HCT116 (cell line): ENCODE measurements around the gene CSPG4. TPM values are rescaled to one million over a fixed set of nuclear protein-coding genes. Genes with fewer than 3 reads are reported as not detected.

Experiments
- ATAC-seq: fragments of 200-7000 bp; cut with Tn5 transposase; 2 replicates; pipeline ENCODE4 v1.9.1; 2020; ENCODE audit warnings: mild to moderate bottlenecking, moderate library complexity
- BruUV-seq: library from RNA; stranded (reverse); fragments of 400-500 nt; replicated peaks from 2 replicates; lab custom pipeline; 2021; lab: Mats Ljungman, UMichigan
- CTCF ChIA-PET: fragments of 300-600 bp; sonication (Branson Sonifier 250); formaldehyde crosslinking; loops from one replicate; lab custom pipeline; 2021; ENCODE audit warnings: antibody characterized with exemption; lab: Charles Lee
- POLR2A ChIA-PET: fragments of 300-600, 350-600 bp; sonication (Branson Sonifier 250); formaldehyde crosslinking; loops from one replicate; lab custom pipeline; 2021; ENCODE audit warnings: antibody characterized with exemption; lab: Charles Lee
- RAD21 ChIA-PET, 2 experiments: fragments of 300-600 bp; sonication (Branson Sonifier 250); formaldehyde crosslinking; loops; one replicate each; lab custom pipeline; 2023; ENCODE audit warnings: low total read pairs in 2 of 2; ENCODE audit not compliant: uncharacterized antibody in 2 of 2, unreplicated experiment in 2 of 2, low non-redundant PET in 1 of 2; lab: Charles Lee
- DNase-seq: peaks from one replicate; pipeline ENCODE4 v3.0.0-alpha.2; 2010; ENCODE audit warnings: low read depth, low spot score
- H2AFZ ChIP-seq: fragments of 200-600 bp; shearing (Covaris generic), sonication (generic); 2 replicates; pipeline ENCODE4 v1.6.1; 2017; ENCODE audit warnings: low read depth, mixed run types, mixed read lengths, antibody characterized with exemption, low read length; ENCODE audit not compliant: poor library complexity, severe bottlenecking
- H3K27ac ChIP-seq: 2 replicates; pipeline ENCODE4 v1.5.1; 2012; ENCODE audit warnings: low read depth, low read length
- H3K27me3 ChIP-seq: fragments of 200-600 bp; sonication (generic); 2 replicates; pipeline ENCODE4 v1.6.1; 2016; ENCODE audit warnings: mixed run types, low read length, mixed read lengths; ENCODE audit not compliant: insufficient read depth
- H3K36me3 ChIP-seq, 2 experiments: fragments of 200-500 bp in 1 of 2; fragments of 200-600 bp in 1 of 2; sonication (Bioruptor generic) in 1 of 2; sonication (generic) in 1 of 2; 2 replicates each; pipeline versions ENCODE4 v1.5.1 to v1.6.1; 2014 to 2016; ENCODE audit warnings: low read length in 2 of 2, inconsistent platforms in 1 of 2, mixed read lengths in 1 of 2, mixed run types in 1 of 2; ENCODE audit not compliant: insufficient read depth in 2 of 2, control insufficient read depth in 1 of 2
- H3K4me1 ChIP-seq, 2 experiments: fragments of 200-600 bp in 1 of 2; sonication (generic) in 1 of 2; 2 replicates each; pipeline versions ENCODE4 v1.5.1 to v1.6.1; 2012 to 2017; ENCODE audit warnings: low read length in 2 of 2, inconsistent platforms in 1 of 2, mild to moderate bottlenecking in 1 of 2, mixed read lengths in 1 of 2, mixed run types in 1 of 2, moderate library complexity in 1 of 2; ENCODE audit not compliant: insufficient read depth in 2 of 2, control insufficient read depth in 1 of 2
- H3K4me2 ChIP-seq: fragments of 200-600 bp; sonication (generic); 2 replicates; pipeline ENCODE4 v1.6.1; 2017; ENCODE audit warnings: mixed run types, low read length, mixed read lengths
- H3K4me3 ChIP-seq, 2 experiments: fragments of 200-600 bp in 1 of 2; sonication (generic) in 1 of 2; replicated peaks in 1 of 2; 2 replicates each; pipeline ENCODE4 v1.5.1; 2011 to 2016; ENCODE audit warnings: low read length in 2 of 2, control low read depth in 1 of 2, low read depth in 1 of 2, mild to moderate bottlenecking in 1 of 2, mixed read lengths in 1 of 2, mixed run types in 1 of 2
- H3K79me2 ChIP-seq: fragments of 200-600 bp; sonication (generic); 2 replicates; pipeline ENCODE4 v1.6.1; 2017; ENCODE audit warnings: mild to moderate bottlenecking, mixed run types, low read length, moderate library complexity, mixed read lengths; ENCODE audit not compliant: insufficient read depth
- H3K9ac ChIP-seq: fragments of 200-600 bp; sonication (generic); 2 replicates; pipeline ENCODE4 v1.6.1; 2016; ENCODE audit warnings: low read length, mixed read lengths
- H3K9me2 ChIP-seq: fragments of 200-600 bp; sonication (generic), shearing (Covaris generic); 2 replicates; pipeline ENCODE4 v1.6.1; 2017; ENCODE audit warnings: mixed run types, mild to moderate bottlenecking, moderate library complexity; ENCODE audit not compliant: insufficient read depth
- H3K9me3 ChIP-seq, 2 experiments: fragments of 200-500 bp in 1 of 2; fragments of 200-600 bp in 1 of 2; sonication (Bioruptor generic) in 1 of 2; sonication (generic) in 1 of 2; 2 replicates each; pipeline ENCODE4 v1.6.1; 2014 to 2017; ENCODE audit warnings: low read length in 2 of 2, mixed read lengths in 2 of 2, inconsistent platforms in 1 of 2, low read depth in 1 of 2, mild to moderate bottlenecking in 1 of 2, mixed run types in 1 of 2, moderate library complexity in 1 of 2; ENCODE audit not compliant: control insufficient read depth in 1 of 2, insufficient read depth in 1 of 2
- H4K20me1 ChIP-seq: fragments of 200-600 bp; sonication (generic), shearing (Covaris generic); 2 replicates; pipeline ENCODE4 v1.6.1; 2017; ENCODE audit warnings: mixed run types, mild to moderate bottlenecking, moderate library complexity; ENCODE audit not compliant: insufficient read depth
- ATF3 ChIP-seq: IDR thresholded peaks from 2 replicates; pipeline ENCODE4 v1.6.1; 2012
- CBX3 ChIP-seq: IDR thresholded peaks from 2 replicates; pipeline ENCODE4 v1.6.1; 2012; ENCODE audit warnings: low read depth
- CEBPB ChIP-seq: IDR thresholded peaks from 2 replicates; pipeline ENCODE4 v1.6.1; 2012; ENCODE audit warnings: low read depth
- CTCF ChIP-seq, 3 experiments: fragments of 200-600 bp in 1 of 3; sonication (generic) in 1 of 3; IDR thresholded peaks in 2 of 3; conservative IDR thresholded peaks in 1 of 3; 2 replicates each; pipeline ENCODE4 v1.5.1; 2012 to 2017; ENCODE audit warnings: low read depth in 2 of 3, low read length in 2 of 3, antibody characterized with exemption in 1 of 3, borderline replicate concordance in 1 of 3, control low read depth in 1 of 3, mild to moderate bottlenecking in 1 of 3, mixed read lengths in 1 of 3, mixed run types in 1 of 3, moderate library complexity in 1 of 3; ENCODE audit not compliant: insufficient read depth in 1 of 3
- EGR1 ChIP-seq: IDR thresholded peaks from 2 replicates; pipeline ENCODE4 v1.6.1; 2012; ENCODE audit warnings: low read depth
- ELF1 ChIP-seq: IDR thresholded peaks from 2 replicates; pipeline ENCODE4 v1.6.1; 2012; ENCODE audit warnings: low read depth, borderline replicate concordance
- EZH2phosphoT487 ChIP-seq: fragments of 200-600 bp; IDR thresholded peaks from 2 replicates; pipeline ENCODE4 v1.6.1; 2018; ENCODE audit warnings: antibody characterized with exemption, borderline replicate concordance
- FOSL1 ChIP-seq: IDR thresholded peaks from 2 replicates; pipeline ENCODE4 v1.6.1; 2012; ENCODE audit warnings: low read depth
- JUND ChIP-seq: IDR thresholded peaks from 2 replicates; pipeline ENCODE4 v1.6.1; 2012
- MAX ChIP-seq: IDR thresholded peaks from 2 replicates; pipeline ENCODE4 v1.6.1; 2012
- POLR2AphosphoS5 ChIP-seq: IDR thresholded peaks from 2 replicates; pipeline ENCODE4 v1.6.1; 2011; ENCODE audit warnings: mild to moderate bottlenecking, low read depth, low read length, moderate library complexity
- RAD21 ChIP-seq: IDR thresholded peaks from 2 replicates; pipeline ENCODE4 v1.6.1; 2012; ENCODE audit warnings: low read depth, mild to moderate bottlenecking
- REST ChIP-seq: IDR thresholded peaks from 2 replicates; pipeline ENCODE4 v1.6.1; 2012; ENCODE audit warnings: low read depth
- SIN3A ChIP-seq: IDR thresholded peaks from 2 replicates; pipeline ENCODE4 v1.6.1; 2012; ENCODE audit warnings: low read depth
- SP1 ChIP-seq: IDR thresholded peaks from 2 replicates; pipeline ENCODE4 v1.6.1; 2012; ENCODE audit warnings: low read depth
- SRF ChIP-seq: IDR thresholded peaks from 2 replicates; pipeline ENCODE4 v1.6.1; 2012; ENCODE audit warnings: low read depth
- TCF7L2 ChIP-seq: IDR thresholded peaks from 2 replicates; pipeline ENCODE4 v1.7.0; 2011; ENCODE audit warnings: borderline replicate concordance, inconsistent platforms; ENCODE audit not compliant: insufficient read depth, insufficient read length; ENCODE audit errors: extremely low read depth
- YY1 ChIP-seq: IDR thresholded peaks from 2 replicates; pipeline ENCODE4 v1.6.1; 2011; ENCODE audit warnings: low read length, low read depth, moderate library complexity, mild to moderate bottlenecking; ENCODE audit not compliant: insufficient replicate concordance; ENCODE audit errors: extremely low read depth
- ZBTB33 ChIP-seq: IDR thresholded peaks from 2 replicates; pipeline ENCODE4 v1.6.1; 2011; ENCODE audit warnings: mild to moderate bottlenecking, low read length, moderate library complexity; ENCODE audit not compliant: insufficient replicate concordance; ENCODE audit errors: extremely low read depth
- ZFX ChIP-seq: fragments of 450-650 bp; IDR thresholded peaks from 2 replicates; pipeline ENCODE4 v1.6.1; 2017
- ZNF274 ChIP-seq: fragments of 200-500 bp; sonication (Bioruptor generic); IDR thresholded peaks from 2 replicates; pipeline ENCODE4 v1.6.1; 2014; ENCODE audit warnings: mild to moderate bottlenecking, low read depth, low read length, inconsistent platforms
- intact Hi-C: fragments of 100-400 bp; cut with micrococcal nuclease; formaldehyde crosslinking; loops from 2 replicates; pipeline ENCODE4 v1.10.0; 2022
- total RNA-seq: library from RNA; stranded (reverse); gene quantifications from one replicate; pipeline ENCODE4 v1.2.1, GENCODE V29; 2021; ENCODE audit not compliant: unreplicated experiment

The CSPG4 gene
- total RNA-seq, 1 experiment from 2014 or later, result 18.1 TPM

GRCh38 chr15:75713338-75713895 lies 769 bp upstream of the CSPG4 start:
- POLR2A ChIA-PET, result no interaction called here
- no peaks in the 10 kb centered on the region for H4K20me1 ChIP-seq
- H3K79me2 ChIP-seq, result no peaks in the 10 kb centered on the region
- H3K9me3 ChIP-seq, result no peaks in the 10 kb centered on the region
- BruUV-seq, result no TSS peak
- H3K9me2 ChIP-seq, result no peaks in the 10 kb centered on the region
- H3K27me3 ChIP-seq, result no peaks in the 10 kb centered on the region
- H3K4me2 ChIP-seq, result peak overlapping the region; percentile 97
- H2AFZ ChIP-seq, result peak overlapping the region; percentile 69
- peaks cover 12 to 24% of the 10 kb centered on the region in 2 experiments for H3K4me1 ChIP-seq
- peak overlapping the region; percentile 82 to 89 for H3K4me3 ChIP-seq
- DNase-seq (no peak), ATAC-seq (peak; percentile 10; the same call in 1 of the 2 replicates)
- peak overlapping the region; percentile 77 for H3K27ac ChIP-seq
- RAD21 ChIA-PET, result no interaction called here
- peak overlapping the region; percentile 87 for H3K9ac ChIP-seq
- H3K36me3 ChIP-seq, result no peaks in the 10 kb centered on the region; a peak in 1 of 4 replicates
- CTCF ChIA-PET, result interaction anchor here (0.7 kb wide), 1 partner anchor 10 kb away, joined by 3 read pairs; a partner anchor contains a TSS
- intact Hi-C loops, result no loop called here
- TF ChIP-seq ZFX (no peak), CEBPB (no peak), SP1 (peak; percentile 72), TCF7L2 (no peak), EZH2phosphoT487 (no peak), ZBTB33 (no peak), ZNF274 (no peak), ELF1 (no peak), REST (no peak), FOSL1 (no peak), CBX3 (no peak), CTCF (IDR thresholded peaks at IDR 0.05 in 2 of 3, conservative IDR thresholded peaks at IDR 0.05 in 1 of 3; ENCODE audit: borderline replicate concordance in 1 of 3, insufficient read depth in 1 of 3, low read depth in 2 of 3, low read length in 2 of 3) (no peak), EGR1 (no peak), SRF (no peak), SIN3A (no peak), ATF3 (no peak), YY1 (peak; percentile 10), JUND (no peak; the same call in 1 of the 2 replicates), MAX (no peak), POLR2AphosphoS5 (no peak), RAD21 (no peak)
